Breast epithelium (tissue), 3 donors: ENCODE measurements around the gene DHH.

Source experiments
- POLR2A ChIP-seq: fragments of 450-650 bp; IDR thresholded peaks from one replicate; pipeline ENCODE4 v1.6.1; 2016; ENCODE audit warnings: antibody characterized with exemption, mild to moderate bottlenecking, moderate library complexity
- TF ChIP-seq, protein P1 (sequence below), 3 donors: fragments of 450-650 bp; IDR thresholded peaks; one replicate each; pipeline ENCODE4 v1.5.1; 2016 to 2017; ENCODE audit warnings: antibody characterized with exemption in 3 of 3, mild to moderate bottlenecking in 3 of 3, moderate library complexity in 3 of 3

DNA sequence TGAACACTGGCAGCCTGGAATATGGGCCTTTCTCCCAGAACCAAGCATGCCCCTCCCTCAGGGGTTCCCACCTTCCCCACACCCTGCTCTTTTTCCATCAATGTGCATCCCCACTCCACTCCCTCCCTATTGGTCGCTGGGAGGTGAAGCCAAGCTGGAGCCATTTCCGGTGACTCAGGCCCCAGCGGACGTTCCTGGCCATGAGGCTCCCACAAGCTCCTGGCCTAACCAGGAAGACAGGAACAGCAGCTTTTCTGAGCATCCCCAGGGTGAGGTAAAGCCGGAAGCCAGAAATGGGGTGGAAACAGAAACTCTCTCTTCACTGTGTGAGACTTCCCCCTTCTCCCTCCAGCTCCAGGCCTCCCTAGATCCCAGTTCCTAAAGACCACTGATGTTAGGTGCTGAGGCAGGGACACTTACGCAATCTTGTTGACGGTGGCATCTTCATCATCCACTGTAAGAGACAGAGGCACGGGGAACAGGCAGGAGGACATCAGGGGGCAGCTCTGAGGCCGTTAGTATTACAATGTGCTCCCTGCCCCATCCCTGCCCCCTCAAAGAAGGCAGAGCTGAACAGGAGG, 11.0 kb upstream of the DHH start:
- TF ChIP-seq, protein P1, sequence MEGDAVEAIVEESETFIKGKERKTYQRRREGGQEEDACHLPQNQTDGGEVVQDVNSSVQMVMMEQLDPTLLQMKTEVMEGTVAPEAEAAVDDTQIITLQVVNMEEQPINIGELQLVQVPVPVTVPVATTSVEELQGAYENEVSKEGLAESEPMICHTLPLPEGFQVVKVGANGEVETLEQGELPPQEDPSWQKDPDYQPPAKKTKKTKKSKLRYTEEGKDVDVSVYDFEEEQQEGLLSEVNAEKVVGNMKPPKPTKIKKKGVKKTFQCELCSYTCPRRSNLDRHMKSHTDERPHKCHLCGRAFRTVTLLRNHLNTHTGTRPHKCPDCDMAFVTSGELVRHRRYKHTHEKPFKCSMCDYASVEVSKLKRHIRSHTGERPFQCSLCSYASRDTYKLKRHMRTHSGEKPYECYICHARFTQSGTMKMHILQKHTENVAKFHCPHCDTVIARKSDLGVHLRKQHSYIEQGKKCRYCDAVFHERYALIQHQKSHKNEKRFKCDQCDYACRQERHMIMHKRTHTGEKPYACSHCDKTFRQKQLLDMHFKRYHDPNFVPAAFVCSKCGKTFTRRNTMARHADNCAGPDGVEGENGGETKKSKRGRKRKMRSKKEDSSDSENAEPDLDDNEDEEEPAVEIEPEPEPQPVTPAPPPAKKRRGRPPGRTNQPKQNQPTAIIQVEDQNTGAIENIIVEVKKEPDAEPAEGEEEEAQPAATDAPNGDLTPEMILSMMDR (IDR thresholded peaks at IDR 0.05), result no peak
- no peak for TF ChIP-seq POLR2A
